Placental epithelial cell (primary cell): ENCODE measurements around the gene GCNA. TPM values are rescaled to one million over a fixed set of nuclear protein-coding genes. Genes with fewer than 3 reads are reported as not detected.

Experiments used
- total RNA-seq: library from RNA; depleted of rRNA; stranded (reverse); fragments of >200 nt; gene quantifications from 2 replicates; pipeline ENCODE4 v1.2.3, GENCODE V29; 2012

The GCNA gene, protein sequence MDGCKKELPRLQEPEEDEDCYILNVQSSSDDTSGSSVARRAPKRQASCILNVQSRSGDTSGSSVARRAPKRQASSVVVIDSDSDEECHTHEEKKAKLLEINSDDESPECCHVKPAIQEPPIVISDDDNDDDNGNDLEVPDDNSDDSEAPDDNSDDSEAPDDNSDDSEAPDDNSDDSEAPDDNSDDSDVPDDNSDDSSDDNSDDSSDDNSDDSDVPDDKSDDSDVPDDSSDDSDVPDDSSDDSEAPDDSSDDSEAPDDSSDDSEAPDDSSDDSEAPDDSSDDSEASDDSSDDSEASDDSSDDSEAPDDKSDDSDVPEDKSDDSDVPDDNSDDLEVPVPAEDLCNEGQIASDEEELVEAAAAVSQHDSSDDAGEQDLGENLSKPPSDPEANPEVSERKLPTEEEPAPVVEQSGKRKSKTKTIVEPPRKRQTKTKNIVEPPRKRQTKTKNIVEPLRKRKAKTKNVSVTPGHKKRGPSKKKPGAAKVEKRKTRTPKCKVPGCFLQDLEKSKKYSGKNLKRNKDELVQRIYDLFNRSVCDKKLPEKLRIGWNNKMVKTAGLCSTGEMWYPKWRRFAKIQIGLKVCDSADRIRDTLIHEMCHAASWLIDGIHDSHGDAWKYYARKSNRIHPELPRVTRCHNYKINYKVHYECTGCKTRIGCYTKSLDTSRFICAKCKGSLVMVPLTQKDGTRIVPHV
- total RNA-seq: 2.3 and 4.7 TPM in 2 replicates

DNA sequence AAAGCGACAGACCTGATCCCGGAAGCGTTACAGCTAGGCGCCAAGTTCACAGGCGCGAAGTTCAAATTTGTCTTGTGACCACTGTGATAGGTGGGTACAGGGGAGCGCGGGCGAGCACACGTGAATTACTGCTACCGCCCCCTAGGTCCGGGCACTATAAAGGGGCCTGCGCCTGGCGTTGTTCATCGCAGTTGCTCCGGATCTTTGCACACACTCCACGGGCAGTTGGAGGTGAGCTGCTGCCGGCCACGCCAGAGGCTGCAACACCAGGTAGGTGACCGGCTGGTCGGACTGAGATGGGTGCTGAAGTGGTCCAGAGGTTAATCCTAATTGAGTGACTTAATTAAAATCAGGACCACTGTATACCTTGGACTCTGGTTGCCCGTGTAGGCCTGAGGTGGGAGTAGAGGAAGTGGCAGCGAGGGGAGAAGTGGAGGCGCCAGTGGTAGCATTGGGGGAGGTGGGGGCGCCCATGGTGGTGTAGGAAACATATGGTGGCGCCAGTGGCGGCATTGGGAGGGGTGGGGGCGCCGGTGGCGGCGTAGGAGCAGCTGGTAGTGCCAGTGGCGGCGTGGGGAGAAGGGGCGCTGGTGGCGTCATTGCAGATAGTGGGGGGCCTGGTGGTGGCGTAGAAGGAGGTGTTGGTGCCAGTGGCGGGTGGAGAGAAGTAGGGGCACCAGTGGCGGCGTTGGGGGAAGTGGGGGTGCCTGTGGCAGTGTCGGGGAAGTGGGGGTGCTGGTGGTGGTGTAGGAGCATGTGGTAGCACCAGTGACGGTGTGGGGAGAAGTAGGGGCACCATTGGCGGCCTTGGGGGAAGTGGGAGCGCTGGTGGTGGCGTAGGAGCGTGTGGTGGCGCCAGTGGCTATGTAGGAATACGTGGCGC is at the start of gene GCNA:
Gene GCNA (plus strand): TSS at position 185 of the 883 bp plus-strand sequence. CDS start 2,385 bp downstream, outside the sequence.

DNA sequence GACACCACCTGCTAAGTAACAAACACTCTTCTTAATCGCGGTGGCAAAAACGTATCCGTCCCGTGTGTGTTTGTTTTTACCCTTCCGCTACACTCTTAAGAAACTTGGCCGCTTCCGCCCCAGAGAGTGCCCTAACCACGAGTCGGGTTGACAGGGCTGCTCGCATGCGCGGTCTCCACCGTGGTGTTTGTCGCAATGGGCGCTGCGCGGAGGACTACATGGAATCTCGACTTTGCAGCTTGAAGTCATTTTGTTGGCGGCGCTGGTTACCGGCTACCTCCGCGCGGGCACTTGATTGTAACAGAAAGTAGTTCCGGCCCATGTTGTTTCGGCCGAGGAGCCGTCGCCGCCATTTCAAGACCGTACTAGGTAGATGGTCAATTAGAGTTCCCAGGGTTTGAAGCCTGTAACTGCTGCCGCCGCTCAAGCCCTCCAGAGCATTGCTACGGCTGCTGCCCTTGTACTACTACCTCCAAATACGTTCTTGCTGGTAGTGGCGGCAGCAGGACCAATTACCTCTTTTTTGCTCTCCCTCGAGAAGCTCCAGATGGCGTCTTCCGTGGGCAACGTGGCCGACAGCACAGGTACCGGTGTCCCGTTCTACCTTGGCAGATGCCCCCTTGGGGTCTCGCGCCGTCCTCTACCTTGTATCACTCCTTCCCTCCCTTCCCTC is 45.3 kb upstream of the GCNA start, which contains the start of gene OGT:
Gene OGT (plus strand): TSS at position 352 of the 673 bp plus-strand sequence. CDS start 196 bp downstream, at position 548.

DNA sequence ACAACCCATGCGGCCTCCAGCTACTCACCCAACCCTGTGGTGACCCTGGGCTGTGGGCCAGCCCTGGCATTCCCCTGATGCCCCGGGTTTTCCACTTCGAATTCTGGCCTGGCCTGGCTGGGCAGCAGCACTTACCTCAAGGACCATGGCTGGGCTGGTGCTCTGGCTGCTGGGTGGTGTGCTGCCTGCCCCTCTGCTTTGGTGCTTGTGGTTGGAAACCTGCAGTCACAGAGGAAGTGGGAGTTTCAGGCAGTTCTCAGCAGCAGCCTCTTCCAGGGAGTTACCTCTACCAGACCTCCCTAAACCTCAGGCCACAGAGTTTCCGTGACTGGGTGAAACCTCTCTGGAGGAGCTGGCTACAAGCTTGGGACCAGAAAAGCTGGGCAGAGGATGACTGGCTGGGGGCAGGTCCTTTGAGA is 40.1 kb downstream of the GCNA start, which contains the start of gene CXCR3:
Gene CXCR3 (minus strand): TSS at position 209 of the 419 bp plus-strand sequence. CDS start 62 bp downstream, at position 147.

Other genes with a start within 250 kb of the GCNA start
- gene TAF1, start 212.1 kb upstream of the GCNA start, total RNA-seq: 17.1 and 38.9 TPM in 2 replicates
- 146 and 180 TPM in 2 replicates for gene OGT, start 45.3 kb upstream of the GCNA start, total RNA-seq
- gene CXCR3, start 40.1 kb downstream of the GCNA start, total RNA-seq: 0.11 TPM in 1 of 2 replicates, not detected in the other
- gene CXorf49, start 139.8 kb downstream of the GCNA start, total RNA-seq: 0.39 TPM in 1 of 2 replicates, not detected in the other
- gene CXorf49B, start 184.9 kb downstream of the GCNA start, total RNA-seq: 0.39 TPM in 1 of 2 replicates, not detected in the other